ENCODE measurements around the gene TERB1. TPM values are rescaled to one million over a fixed set of nuclear protein-coding genes. Genes with fewer than 3 reads are reported as not detected.

TERB1 gene
- total and polyA plus RNA-seq, 2 of the 13 experiments (the other 11 are each of a cell fraction or from before 2014, with no cell fraction given): not detected

DNA sequence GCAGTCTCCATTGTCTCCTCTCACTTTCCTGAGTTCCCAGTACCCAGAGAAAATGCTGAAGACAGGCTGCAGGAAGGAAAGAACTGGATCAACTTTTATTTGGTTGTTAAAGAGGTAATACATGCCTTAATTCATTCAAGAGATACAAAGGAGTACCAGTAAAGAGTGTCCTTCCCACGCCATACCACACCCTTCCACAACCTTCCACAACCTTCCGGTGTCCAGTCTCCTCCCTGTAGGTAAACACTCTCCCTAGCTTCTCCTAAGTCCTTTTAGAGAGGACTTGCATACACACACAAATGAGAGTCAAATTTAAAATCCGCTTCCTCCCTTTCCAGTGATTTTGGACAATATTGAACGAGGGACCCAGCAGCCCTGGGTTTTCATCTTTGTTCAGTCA, 40.0 kb upstream of the TERB1 start (continued):
- TF ChIP-seq MYNN (CRISPR knock-in tag; IDR thresholded peaks at IDR 0.05; ENCODE audit: low read depth) (no peak), HNF4A (CRISPR knock-in tag; IDR thresholded peaks at IDR 0.05) (no peak), SCMH1 (CRISPR knock-in tag; IDR thresholded peaks at IDR 0.05; ENCODE audit: borderline replicate concordance) (no peak), KLF16 (CRISPR knock-in tag; IDR thresholded peaks at IDR 0.05) (no peak), ZNF549 (CRISPR knock-in tag; IDR thresholded peaks at IDR 0.05) (no peak), IRX3 (CRISPR knock-in tag; IDR thresholded peaks at IDR 0.05; ENCODE audit: borderline replicate concordance, low read depth) (no peak)
- TF ChIP-seq, protein P1, sequence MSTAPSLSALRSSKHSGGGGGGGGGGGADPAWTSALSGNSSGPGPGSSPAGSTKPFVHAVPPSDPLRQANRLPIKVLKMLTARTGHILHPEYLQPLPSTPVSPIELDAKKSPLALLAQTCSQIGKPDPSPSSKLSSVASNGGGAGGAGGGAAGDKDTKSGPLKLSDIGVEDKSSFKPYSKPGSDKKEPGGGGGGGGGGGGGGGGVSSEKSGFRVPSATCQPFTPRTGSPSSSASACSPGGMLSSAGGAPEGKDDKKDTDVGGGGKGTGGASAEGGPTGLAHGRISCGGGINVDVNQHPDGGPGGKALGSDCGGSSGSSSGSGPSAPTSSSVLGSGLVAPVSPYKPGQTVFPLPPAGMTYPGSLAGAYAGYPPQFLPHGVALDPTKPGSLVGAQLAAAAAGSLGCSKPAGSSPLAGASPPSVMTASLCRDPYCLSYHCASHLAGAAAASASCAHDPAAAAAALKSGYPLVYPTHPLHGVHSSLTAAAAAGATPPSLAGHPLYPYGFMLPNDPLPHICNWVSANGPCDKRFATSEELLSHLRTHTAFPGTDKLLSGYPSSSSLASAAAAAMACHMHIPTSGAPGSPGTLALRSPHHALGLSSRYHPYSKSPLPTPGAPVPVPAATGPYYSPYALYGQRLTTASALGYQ (CRISPR knock-in tag; IDR thresholded peaks at IDR 0.05): no peak
- TF ChIP-seq, protein P2, sequence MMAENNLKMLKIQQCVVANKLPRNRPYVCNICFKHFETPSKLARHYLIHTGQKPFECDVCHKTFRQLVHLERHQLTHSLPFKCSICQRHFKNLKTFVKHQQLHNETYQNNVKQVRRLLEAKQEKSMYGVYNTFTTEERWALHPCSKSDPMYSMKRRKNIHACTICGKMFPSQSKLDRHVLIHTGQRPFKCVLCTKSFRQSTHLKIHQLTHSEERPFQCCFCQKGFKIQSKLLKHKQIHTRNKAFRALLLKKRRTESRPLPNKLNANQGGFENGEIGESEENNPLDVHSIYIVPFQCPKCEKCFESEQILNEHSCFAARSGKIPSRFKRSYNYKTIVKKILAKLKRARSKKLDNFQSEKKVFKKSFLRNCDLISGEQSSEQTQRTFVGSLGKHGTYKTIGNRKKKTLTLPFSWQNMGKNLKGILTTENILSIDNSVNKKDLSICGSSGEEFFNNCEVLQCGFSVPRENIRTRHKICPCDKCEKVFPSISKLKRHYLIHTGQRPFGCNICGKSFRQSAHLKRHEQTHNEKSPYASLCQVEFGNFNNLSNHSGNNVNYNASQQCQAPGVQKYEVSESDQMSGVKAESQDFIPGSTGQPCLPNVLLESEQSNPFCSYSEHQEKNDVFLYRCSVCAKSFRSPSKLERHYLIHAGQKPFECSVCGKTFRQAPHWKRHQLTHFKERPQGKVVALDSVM (CRISPR knock-in tag; IDR thresholded peaks at IDR 0.05): no peak
- TF ChIP-seq, protein P3, sequence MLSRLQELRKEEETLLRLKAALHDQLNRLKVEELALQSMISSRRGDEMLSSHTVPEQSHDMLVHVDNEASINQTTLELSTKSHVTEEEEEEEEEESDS (CRISPR knock-in tag; IDR thresholded peaks at IDR 0.05; ENCODE audit: borderline replicate concordance): no peak

DNA sequence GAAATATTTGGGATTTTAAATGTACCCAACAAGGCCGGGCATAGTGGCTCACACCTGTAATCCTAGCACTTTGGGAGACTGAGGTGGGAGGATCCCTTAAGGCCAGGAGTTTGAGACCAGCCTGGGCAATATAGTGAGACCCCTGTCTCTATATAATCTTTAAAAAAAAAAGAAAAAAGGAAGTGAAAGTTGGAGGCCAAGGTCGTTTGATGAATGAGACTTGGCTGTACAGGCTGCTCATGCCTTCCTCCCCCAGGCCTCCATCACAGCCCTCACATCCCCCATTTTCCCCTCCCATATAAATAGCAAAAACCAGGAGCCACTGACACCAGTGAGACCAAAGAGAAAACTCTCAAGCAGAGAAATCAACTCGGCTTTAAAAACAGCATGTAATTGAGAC, 39.5 kb upstream of the TERB1 start:
- 3% methylated on average over 3 of the region's 3 CpGs for WGBS (ENCODE audit: low lambda C conversion rate)
- no peaks in the 10 kb centered on the region for H4K20me1 ChIP-seq (ENCODE audit: insufficient read depth, low read length)
- H3K79me2 ChIP-seq (ENCODE audit: insufficient read depth, low read length): no peaks in the 10 kb centered on the region
- H3K4me3 ChIP-seq (replicated peaks in 1 of 3; ENCODE audit: insufficient read depth in 1 of 3, low read depth in 2 of 3, low read length in 3 of 3): no peak overlapping the region
- FAIRE-seq (no peak), ATAC-seq (no peak), DNase-seq (ENCODE audit: low spot score) (no peak)
- intact Hi-C loops (cut with micrococcal nuclease; ENCODE audit: unreplicated experiment): loop anchor here (10.0 kb wide), 1 partner anchor 86 kb away; the partner anchor contains the start of gene DYNC1LI2
- peaks cover 15% of the 10 kb centered on the region; the same call in 1 of the 2 replicates for H3K4me1 ChIP-seq (ENCODE audit: insufficient read depth, low read length)
- H3K9ac ChIP-seq (ENCODE audit: insufficient read depth, low read depth, low read length): no peak overlapping the region
- H3K4me2 ChIP-seq (ENCODE audit: low read depth, low read length): no peak overlapping the region
- H3K9me3 ChIP-seq (ENCODE audit: low read length): no peaks in the 10 kb centered on the region
- ChIA-PET CTCF (ENCODE audit: low intra/inter-chr PET ratio, low total read pairs) (no interaction called here), POLR2A (no interaction called here)
- H2AFZ ChIP-seq (ENCODE audit: low read length): no peak overlapping the region
- in situ Hi-C loops (cut with HindIII; ENCODE audit: extremely low pct_ligation_motif_present, low pct_unique_long_range_greater_than_20kb): no loop called here
- BruUV-seq (replicated peaks): no TSS peak
- no peaks in the 10 kb centered on the region for H3K36me3 ChIP-seq (replicated peaks in 1 of 2; ENCODE audit: control insufficient read depth in 1 of 2, insufficient read depth in 2 of 2, low read length in 2 of 2)
- H3K27me3 ChIP-seq (ENCODE audit: control insufficient read depth in 1 of 2, insufficient read depth in 2 of 2, low read length in 2 of 2): peaks cover 7 to 45% of the 10 kb centered on the region in 2 experiments; a peak in 4 of 5 replicates
- H3K27ac ChIP-seq (ENCODE audit: extremely low read length, insufficient read depth, low read length): no peak overlapping the region
- no peak for TF ChIP-seq ZNF777 (CRISPR knock-in tag; IDR thresholded peaks at IDR 0.05)
- no peak for TF ChIP-seq MTA1 (CRISPR knock-in tag; IDR thresholded peaks at IDR 0.05; ENCODE audit: borderline replicate concordance)
- no peak for TF ChIP-seq ZNF256 (CRISPR knock-in tag; conservative IDR thresholded peaks at IDR 0.05)
- TF ChIP-seq SOX6 (IDR thresholded peaks at IDR 0.05): no peak
- no peak for TF ChIP-seq SOX6 (CRISPR knock-in tag; IDR thresholded peaks at IDR 0.05)
- no peak for TF ChIP-seq ZSCAN20 (CRISPR knock-in tag; IDR thresholded peaks at IDR 0.05; ENCODE audit: borderline replicate concordance)
- TF ChIP-seq TAF15 (IDR thresholded peaks at IDR 0.05; ENCODE audit: low read depth, low read length, poor library complexity, severe bottlenecking): no peak
- TF ChIP-seq, protein P4, sequence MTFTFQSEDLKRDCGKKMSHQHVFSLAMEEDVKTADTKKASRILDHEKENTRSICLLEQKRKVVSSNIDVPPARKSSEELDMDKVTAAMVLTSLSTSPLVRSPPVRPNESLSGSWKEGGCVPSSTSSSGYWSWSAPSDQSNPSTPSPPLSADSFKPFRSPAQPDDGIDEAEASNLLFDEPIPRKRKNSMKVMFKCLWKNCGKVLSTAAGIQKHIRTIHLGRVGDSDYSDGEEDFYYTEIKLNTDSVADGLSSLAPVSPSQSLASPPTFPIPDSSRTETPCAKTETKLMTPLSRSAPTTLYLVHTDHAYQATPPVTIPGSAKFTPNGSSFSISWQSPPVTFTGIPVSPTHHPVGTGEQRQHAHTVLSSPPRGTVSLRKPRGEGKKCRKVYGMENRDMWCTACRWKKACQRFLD (CRISPR knock-in tag; IDR thresholded peaks at IDR 0.05; ENCODE audit: borderline replicate concordance): no peak
- TF ChIP-seq ZBTB38 (CRISPR knock-in tag; IDR thresholded peaks at IDR 0.05): no peak
- no peak for TF ChIP-seq ZNF431 (CRISPR knock-in tag; IDR thresholded peaks at IDR 0.05; ENCODE audit: borderline replicate concordance, low read depth)
- TF ChIP-seq ZNF577 (CRISPR knock-in tag; IDR thresholded peaks at IDR 0.05; ENCODE audit: borderline replicate concordance, low read depth): no peak
